GM18505 (cell line): ENCODE data around the gene NEK6.

Experiments used
- ATAC-seq: cut with Tn5 transposase; IDR thresholded peaks from one replicate; pipeline ENCODE4 v1.9.1; 2021; ENCODE audit not compliant: unreplicated experiment
- POLR2A ChIP-seq: IDR thresholded peaks from 4 replicates; pipeline ENCODE4 v1.6.1; 2011; ENCODE audit warnings: borderline replicate concordance; ENCODE audit not compliant: insufficient read depth, insufficient read length; ENCODE audit errors: extremely low read depth

The NEK6 gene

DNA sequence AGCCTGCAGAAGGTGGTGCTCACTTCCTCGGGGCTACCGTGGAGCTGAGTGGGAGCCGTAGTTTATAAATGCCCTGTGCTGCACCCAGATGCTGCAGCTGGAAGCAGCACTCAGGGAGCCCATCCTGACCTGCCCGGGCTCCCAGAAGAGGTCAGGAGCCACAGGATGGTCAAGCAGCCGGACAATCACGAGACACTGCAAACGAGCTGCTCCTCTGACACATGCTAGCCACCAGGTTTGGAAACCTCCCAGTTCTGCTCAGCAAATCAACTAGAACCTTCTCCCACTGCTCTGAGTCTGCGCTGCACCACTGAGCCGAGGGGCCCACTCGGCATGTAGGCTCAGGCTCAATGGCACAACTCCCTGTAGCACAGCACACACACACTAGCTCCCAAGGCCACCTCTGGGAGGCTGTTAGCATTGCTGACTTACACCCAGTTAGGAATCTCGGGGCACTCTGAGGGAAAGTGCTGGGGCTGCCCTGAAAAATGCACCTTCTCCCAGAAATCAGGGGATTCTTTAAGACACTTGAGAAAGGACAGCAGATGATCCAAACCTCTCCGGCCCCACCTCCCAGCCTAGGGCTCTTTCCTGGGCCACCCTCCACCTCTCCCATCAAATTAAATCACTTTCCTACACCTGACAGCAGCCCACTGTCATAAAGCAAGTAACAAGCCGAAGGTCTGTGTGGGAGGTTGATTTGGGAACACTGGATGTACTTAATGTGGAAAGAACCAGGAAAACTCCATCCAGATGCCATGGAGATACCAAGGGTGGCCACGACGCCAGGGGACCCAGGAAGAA is 98.4 kb downstream of the NEK6 start:
- no peak for TF ChIP-seq POLR2A

DNA sequence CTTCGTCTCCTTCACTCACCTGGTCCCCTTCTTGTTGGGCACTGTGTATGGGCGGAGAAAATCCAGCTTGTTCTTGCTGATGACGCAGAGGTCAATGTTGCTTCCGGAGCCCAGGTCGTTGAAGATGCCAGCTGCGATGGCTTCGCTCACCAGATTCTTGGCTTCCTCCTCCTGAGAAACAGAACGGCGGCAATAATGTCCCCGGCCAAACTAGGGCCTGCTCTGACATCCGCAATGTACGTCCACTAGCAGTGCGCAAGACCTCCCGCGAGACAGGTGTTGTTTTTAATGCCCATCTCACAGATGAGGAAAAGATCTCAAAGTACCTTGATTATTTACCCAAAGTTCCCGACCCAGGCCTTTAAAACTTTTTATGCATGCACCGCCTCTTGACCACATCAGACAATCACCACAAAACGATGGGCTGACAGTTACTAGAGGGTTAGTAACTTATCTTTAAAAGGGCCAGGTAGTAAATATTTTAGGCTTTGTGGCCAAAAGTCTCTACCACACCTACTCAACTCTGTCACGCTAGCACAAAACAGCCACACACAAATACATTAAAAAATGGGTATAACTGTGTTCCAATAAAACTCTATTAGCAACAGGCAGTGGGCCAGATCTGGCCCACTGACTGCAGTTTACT is 99.1 kb downstream of the NEK6 start:
- no peak for ATAC-seq
- no peak for TF ChIP-seq POLR2A

More for the DNA sequence above, 98.4 kb downstream of the NEK6 start:
- no peak for ATAC-seq

DNA sequence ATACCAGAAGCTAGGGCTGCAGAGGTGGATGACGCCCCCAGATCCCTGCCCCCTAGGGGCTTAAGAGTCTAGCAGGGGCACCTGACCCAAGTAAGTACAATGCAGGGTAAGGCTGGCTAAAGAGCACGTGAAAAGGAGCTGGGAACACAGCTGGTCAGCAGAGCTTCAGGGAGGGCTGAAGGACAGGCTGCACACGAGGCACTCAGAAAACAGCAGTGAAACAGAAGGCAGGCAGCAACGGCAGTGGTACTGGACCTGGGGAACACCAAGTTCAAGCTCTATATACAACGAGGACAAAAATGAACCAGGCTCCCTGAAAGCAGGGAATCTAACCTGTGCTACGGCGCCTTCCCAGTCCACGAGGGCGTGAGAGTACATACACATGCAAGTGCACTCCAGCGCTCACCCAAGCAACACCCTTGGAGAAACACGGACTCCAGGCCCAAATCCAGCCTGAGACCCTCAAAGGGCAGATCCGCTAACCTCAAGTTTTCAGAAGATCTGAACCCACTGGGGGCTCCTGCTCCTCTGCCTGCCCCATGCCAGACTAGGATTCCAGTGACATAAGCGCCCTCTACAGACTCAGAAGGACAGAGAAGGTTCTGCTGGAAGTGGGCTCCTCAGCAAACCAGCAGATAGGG is 100.1 kb downstream of the NEK6 start:
- no peak for ATAC-seq

DNA sequence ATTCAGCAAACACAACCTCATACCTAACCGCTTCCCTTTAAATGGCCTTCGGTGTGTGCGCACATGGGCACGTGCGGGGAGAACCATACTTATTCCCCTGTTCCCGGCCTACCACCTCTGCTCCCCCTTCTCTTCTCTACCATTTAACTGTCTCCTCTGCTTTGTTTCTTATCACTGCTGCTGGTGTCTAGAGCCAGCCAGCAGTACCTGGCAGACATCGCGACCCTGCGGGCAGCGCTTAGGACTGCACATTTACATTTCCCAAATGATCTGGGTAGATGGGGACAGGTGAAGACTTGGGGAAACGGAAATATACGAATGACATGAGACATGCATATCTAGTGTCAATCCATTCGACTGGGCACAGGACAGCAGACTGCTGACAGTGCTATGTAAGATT is 100.9 kb downstream of the NEK6 start:
- TF ChIP-seq POLR2A, result no peak
- no peak for ATAC-seq

More for the DNA sequence above, 100.1 kb downstream of the NEK6 start:
- peak; percentile 57 for TF ChIP-seq POLR2A

DNA sequence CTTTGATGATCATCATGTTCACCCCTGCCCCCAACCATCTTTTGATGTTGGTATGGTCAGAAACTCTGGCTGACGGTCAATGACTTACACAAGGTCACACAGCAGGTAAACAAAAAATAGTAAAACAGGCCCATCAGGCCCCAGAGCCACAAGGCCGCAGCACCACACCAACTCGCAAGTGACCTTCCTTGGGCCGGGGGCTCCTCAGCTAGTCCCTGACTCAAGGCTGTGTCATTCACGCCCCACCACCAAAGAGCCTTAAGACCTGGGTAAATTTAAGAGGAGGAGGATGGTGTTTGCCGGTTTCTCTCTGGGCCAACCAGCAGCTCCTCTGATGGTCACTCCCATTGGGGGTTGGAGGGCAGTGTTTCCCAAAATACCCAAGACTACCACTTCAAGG is 101.7 kb downstream of the NEK6 start:
- no peak for TF ChIP-seq POLR2A
- no peak for ATAC-seq

DNA sequence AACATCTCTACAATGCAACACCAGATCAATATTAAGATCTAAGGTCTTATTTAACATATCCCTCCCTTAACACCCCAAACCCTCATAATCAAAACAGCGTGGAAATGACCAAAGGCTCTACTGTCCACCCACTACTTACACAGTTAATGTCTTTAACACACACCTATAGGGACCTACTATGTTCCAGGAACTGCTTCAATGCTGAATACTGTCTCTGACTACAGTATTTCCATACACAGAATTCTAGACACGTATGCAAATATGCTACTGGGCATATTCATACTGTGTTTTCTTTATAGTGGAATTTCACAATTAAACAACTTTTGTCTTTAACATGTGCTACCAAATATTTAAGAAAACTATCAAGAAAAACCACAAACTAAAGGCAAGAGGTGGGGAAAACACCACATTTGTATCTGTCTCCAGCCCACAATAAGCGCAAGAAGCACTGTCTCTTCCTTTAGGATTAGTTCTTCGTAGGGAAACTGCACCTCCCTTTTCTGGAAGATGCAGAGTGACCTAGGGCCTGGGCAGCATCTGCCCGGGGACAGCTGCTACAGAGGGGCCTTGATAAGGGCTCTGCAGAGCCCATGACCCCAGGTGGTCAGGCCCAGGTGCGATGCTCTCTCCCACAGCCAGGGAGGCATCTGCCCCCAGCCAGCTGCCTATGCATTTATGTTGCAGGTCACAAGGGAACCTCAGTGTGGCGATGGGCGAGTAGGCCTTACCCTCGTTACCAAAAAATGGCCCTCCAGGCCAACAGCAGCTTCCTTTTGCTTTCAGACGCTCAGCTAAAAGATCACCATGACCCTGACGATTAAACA is 102.3 kb downstream of the NEK6 start:
- TF ChIP-seq POLR2A, result no peak
- ATAC-seq, result no peak

DNA sequence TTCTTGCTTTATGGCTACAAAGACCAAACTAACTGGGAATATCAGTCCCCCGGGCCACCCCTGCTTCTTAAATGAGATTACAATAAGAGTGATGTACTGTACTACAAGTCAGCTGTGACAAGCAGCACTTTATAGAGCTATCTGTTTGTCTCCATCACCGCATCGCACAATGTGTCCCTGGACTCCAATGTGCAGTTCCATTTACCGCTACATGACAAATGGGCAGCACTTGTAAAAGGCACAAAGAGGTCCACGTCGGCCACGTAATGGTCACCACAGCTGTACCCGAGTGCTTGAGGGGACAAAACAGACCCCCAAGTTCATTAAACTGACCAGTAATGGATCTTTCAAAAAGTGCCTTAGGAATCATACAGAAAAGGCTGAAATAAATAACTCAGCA is 103.4 kb downstream of the NEK6 start:
- ATAC-seq, result no peak
- no peak for TF ChIP-seq POLR2A

DNA sequence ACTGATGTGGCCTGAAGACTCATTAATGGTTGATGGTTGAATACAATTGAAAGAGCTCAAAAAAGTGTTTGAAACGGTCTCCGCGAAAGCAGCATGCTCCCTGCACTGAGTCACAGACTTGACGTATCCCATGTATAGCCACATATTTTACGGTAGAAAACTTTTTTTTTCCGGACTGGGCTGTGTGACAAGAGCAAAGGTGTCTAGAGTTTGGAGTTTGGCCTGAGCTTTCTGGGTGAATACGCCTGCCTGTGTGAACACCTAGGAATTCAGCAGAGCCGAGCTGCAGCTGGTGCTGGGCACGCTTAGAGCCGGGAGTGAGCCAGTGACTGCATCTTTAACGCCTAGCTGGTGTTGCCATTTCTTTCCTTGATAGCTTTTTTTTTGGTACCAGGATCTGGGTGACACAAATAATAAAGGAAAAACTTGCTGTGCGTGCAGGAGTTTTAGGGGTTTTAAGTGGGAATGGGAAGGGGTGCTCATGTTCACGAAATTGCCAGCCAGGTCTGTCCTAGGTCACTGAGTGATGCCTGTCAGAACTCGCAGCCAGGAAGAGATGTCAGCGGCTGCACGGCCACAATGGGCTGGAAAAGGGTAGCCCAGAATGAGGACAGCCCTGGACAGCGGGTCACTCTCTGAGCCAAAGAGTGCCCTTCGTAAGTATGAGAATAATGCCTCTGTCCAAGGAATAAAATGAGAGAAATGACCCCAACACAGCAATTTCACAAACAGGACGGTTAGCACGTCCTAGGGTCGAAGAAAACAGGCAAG is 105.8 kb downstream of the NEK6 start:
- no peak for TF ChIP-seq POLR2A
- no peak for ATAC-seq

DNA sequence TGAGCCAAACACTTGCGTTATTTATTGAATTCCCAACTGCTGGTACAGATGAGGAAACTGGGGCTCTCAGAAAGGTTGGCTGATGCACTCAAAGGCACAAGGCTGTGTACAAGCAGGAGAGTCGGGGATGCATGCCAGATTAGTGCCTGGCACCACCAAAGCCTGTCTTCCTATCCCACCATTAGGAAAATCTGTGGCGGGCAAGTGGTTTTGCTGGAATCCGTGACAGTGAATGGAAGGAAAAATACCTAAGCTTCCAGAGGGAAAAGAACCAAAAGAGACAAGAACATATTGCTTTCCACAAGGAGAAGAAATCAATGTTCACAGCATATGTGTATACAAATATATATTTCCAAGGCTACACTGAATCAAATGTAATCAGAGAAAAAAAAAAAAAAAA is 106.4 kb downstream of the NEK6 start:
- no peak for TF ChIP-seq POLR2A
- ATAC-seq, result no peak

DNA sequence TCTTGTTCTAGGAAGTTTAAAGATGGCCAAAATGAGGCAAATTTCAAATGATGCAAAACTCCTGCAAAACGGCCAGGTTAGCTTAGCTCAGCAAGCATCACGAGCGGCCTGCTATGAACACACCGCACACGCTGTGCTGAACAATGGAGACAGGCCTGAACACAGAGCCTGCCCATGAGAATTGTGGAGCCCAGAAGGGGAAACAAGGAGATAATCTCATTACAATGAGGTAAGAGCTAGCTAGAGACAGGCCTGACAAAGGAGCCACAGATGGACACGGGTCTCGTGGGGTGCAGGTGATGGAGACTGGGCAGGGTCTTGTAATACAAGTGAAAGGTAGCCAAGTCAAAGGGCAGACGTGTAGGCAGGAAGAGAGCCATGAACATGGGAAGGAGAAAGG is 107.3 kb downstream of the NEK6 start:
- TF ChIP-seq POLR2A, result no peak
- ATAC-seq, result no peak

DNA sequence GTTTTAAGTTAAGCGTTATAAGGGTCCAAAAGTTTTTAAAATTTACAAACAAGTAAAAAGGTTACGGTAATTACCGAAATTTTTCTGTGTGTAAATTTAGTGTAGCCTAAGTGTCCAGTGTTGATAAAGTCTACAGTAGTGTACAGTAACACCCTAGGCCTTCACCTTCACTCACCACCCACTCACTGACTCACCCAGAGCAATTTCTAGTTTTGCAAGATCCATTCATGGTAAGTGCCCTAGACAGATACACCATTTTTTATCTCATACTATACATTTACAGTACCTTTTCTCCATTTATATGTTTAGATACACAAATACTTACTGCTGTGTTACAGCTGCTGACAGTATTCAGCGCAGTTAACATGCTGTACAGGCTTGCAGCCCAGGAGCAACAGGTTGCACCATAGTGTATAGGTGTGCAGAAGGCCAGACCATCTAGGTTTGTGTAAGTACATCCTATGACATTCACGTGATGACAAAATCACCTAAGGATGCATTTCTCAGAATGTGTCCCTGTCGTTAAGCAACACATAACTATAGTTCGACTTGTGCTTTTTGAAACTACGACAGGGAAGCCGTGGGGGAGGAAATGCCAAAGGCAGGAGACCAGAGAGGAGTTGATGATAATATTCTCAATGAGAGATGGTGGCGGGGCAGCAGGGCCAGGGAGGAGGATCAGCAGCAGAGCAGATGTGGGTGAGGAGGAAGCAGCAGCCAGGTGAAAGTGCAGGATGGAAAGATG is 108.9 kb downstream of the NEK6 start:
- ATAC-seq, result no peak

DNA sequence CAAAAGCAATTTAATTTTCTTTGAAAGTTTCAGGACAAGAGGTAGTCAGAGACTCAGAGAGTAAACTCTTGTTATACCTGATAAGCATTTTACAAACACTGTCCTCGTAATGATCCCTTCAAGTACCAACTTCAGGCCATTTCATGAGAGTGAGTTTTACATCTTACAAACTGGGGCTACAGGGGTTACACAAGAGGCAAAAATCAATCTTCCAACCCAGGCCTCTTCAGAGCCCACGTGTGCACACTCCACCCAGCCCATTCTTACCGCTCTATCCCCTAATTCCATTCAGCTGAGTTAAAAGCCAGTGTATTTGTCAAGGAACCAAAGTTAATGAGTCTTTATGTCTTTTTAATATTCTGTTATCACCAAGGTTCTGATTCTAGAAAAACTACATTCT is 110.9 kb downstream of the NEK6 start:
- ATAC-seq, result no peak
- TF ChIP-seq POLR2A, result no peak

More for the DNA sequence above, 108.9 kb downstream of the NEK6 start:
- no peak for TF ChIP-seq POLR2A
